Activated CD8-positive, alpha-beta memory T cell treated with anti-CD3 and anti-CD28 coated beads, Interleukin-2, amount 50 U/mL, for 24 hours (primary cell): ENCODE results near the gene KLHL29.

Experiments used
- DNase-seq: peaks from one replicate; pipeline ENCODE4 v3.0.0-alpha.2; 2020; ENCODE audit errors: extremely low read depth

KLHL29 gene

GRCh38 chr2:23476786-23477185, 91.8 kb downstream of the KLHL29 start:
- no peak for DNase-seq

GRCh38 chr2:23477392-23477791, 92.4 kb downstream of the KLHL29 start:
- no peak for DNase-seq

- DNase-seq, result no peak
Observed at GRCh38 chr2:23478087-23478932, 93.3 kb downstream of the KLHL29 start.

- no peak for DNase-seq
Observed at GRCh38 chr2:23478933-23479683, 94.1 kb downstream of the KLHL29 start.

GRCh38 chr2:23480957-23481797, 96.2 kb downstream of the KLHL29 start:
- no peak for DNase-seq

GRCh38 chr2:23482188-23482587, 97.2 kb downstream of the KLHL29 start:
- DNase-seq, result no peak

- DNase-seq, result no peak
Observed at GRCh38 chr2:23482607-23483006, 97.6 kb downstream of the KLHL29 start.

- DNase-seq, result no peak
Observed at GRCh38 chr2:23483791-23484190, 98.8 kb downstream of the KLHL29 start.

GRCh38 chr2:23484275-23484674, 99.3 kb downstream of the KLHL29 start:
- DNase-seq, result no peak

GRCh38 chr2:23484767-23485166, 99.8 kb downstream of the KLHL29 start:
- no peak for DNase-seq

GRCh38 chr2:23485261-23485660, 100.3 kb downstream of the KLHL29 start:
- no peak for DNase-seq

GRCh38 chr2:23485841-23486683, 101.1 kb downstream of the KLHL29 start:
- no peak for DNase-seq

GRCh38 chr2:23486684-23487075, 101.7 kb downstream of the KLHL29 start:
- no peak for DNase-seq

GRCh38 chr2:23487735-23488492, 102.9 kb downstream of the KLHL29 start:
- DNase-seq, result no peak

GRCh38 chr2:23488584-23488983, 103.6 kb downstream of the KLHL29 start:
- DNase-seq, result no peak

- DNase-seq, result no peak
Observed at GRCh38 chr2:23489471-23490322, 104.7 kb downstream of the KLHL29 start.

- DNase-seq, result no peak
Observed at GRCh38 chr2:23491591-23492336, 106.8 kb downstream of the KLHL29 start.

- DNase-seq, result no peak
Observed at GRCh38 chr2:23492337-23492675, 107.3 kb downstream of the KLHL29 start.

- no peak for DNase-seq
Observed at GRCh38 chr2:23492921-23493320, 107.9 kb downstream of the KLHL29 start.
